Epithelial cell of proximal tubule (primary cell): ENCODE data around the gene ARL10. TPM values are rescaled to one million over a fixed set of nuclear protein-coding genes. Genes with fewer than 3 reads are reported as not detected.

ENCODE experiments used
- DNase-seq: peaks from one replicate; pipeline ENCODE4 v3.0.0-alpha.2; 2011; ENCODE audit warnings: low read depth
- H3K4me3 ChIP-seq: 2 replicates; pipeline ENCODE4 v1.5.1; 2011; ENCODE audit warnings: low read depth, mild to moderate bottlenecking, low read length
- CTCF ChIP-seq: conservative IDR thresholded peaks from 2 replicates; pipeline ENCODE4 v1.5.1; 2012; ENCODE audit warnings: low read depth, mild to moderate bottlenecking, low read length
- total RNA-seq: library from RNA; depleted of rRNA; stranded (reverse); fragments of >200 nt; gene quantifications from 2 replicates; pipeline ENCODE4 v1.2.3, GENCODE V29; 2015

The ARL10 gene
- total RNA-seq, 1 donor from 2014 or later: 3.4 TPM

GRCh38 chr5:176412517-176413254 lies 47.4 kb downstream of the ARL10 start:
- no peak for TF ChIP-seq CTCF
- no peak overlapping the region for H3K4me3 ChIP-seq
- DNase-seq: no peak

GRCh38 chr5:176413255-176413565 lies 47.9 kb downstream of the ARL10 start:
- no peak overlapping the region for H3K4me3 ChIP-seq
- TF ChIP-seq CTCF: no peak

GRCh38 chr5:176413709-176414191 lies 48.5 kb downstream of the ARL10 start:
- TF ChIP-seq CTCF: no peak
- DNase-seq: no peak
- H3K4me3 ChIP-seq: no peak overlapping the region

More at GRCh38 chr5:176413255-176413565, 47.9 kb downstream of the ARL10 start:
- no peak for DNase-seq

GRCh38 chr5:176414704-176415103 lies 49.4 kb downstream of the ARL10 start:
- no peak overlapping the region for H3K4me3 ChIP-seq
- TF ChIP-seq CTCF: no peak
- no peak for DNase-seq

- no peak for TF ChIP-seq CTCF
- no peak for DNase-seq
- H3K4me3 ChIP-seq: peak overlapping the region; percentile 89
Observed at GRCh38 chr5:176415240-176415951, 50.1 kb downstream of the ARL10 start.

GRCh38 chr5:176415952-176416924 lies 51.0 kb downstream of the ARL10 start, which contains the start of gene CLTB:
Gene CLTB (minus strand): TSS chr5:176416539. CDS start chr5:176416363, 176 bp downstream.
- no peak for DNase-seq
- TF ChIP-seq CTCF: peak; percentile 44
- peak within 1 kb of the TSS; percentile 89 for H3K4me3 ChIP-seq
